Smooth muscle cell (in vitro differentiated cells): Measurements from ENCODE around the gene SEMA5A. TPM values are rescaled to one million over a fixed set of nuclear protein-coding genes. Genes with fewer than 3 reads are reported as not detected.
A peak's percentile ranks its signal among the peaks of the same experiment; 100 is the strongest.

ENCODE experiments used
- DNase-seq: peaks from one replicate; lab custom pipeline; 2025; ENCODE audit not compliant: unreplicated experiment; lab: John Stamatoyannopoulos, UW
- H2AFZ ChIP-seq: fragments of 200-600 bp; sonication (generic); 2 replicates; pipeline ENCODE4 v1.6.0; 2016; ENCODE audit warnings: antibody characterized with exemption, low read depth, mild to moderate bottlenecking
- H3F3A ChIP-seq: fragments of 200-600 bp; sonication (generic); 2 replicates; pipeline ENCODE4 v1.6.0; 2017; ENCODE audit warnings: antibody characterized with exemption, low read depth
- H3K27ac ChIP-seq: fragments of 200-600 bp; sonication (generic); 2 replicates; pipeline ENCODE4 v1.5.1; 2016; ENCODE audit warnings: low read depth, mild to moderate bottlenecking
- H3K27me3 ChIP-seq: fragments of 200-600 bp; sonication (generic); 2 replicates; pipeline ENCODE4 v1.6.1; 2016; ENCODE audit warnings: low read depth, mild to moderate bottlenecking
- H3K36me3 ChIP-seq: fragments of 200-600 bp; sonication (generic); 2 replicates; pipeline ENCODE4 v1.5.1; 2016; ENCODE audit warnings: low read depth
- H3K4me1 ChIP-seq: fragments of 200-600 bp; sonication (generic); 2 replicates; pipeline ENCODE4 v1.5.1; 2016; ENCODE audit warnings: low read depth
- H3K4me2 ChIP-seq: fragments of 200-600 bp; sonication (generic); 2 replicates; pipeline ENCODE4 v1.6.0; 2016; ENCODE audit warnings: mild to moderate bottlenecking
- H3K4me3 ChIP-seq: fragments of 200-600 bp; sonication (generic); 2 replicates; pipeline ENCODE4 v1.5.1; 2016; ENCODE audit warnings: mild to moderate bottlenecking
- H3K79me2 ChIP-seq: fragments of 200-600 bp; sonication (generic); 2 replicates; pipeline ENCODE4 v1.6.0; 2016; ENCODE audit warnings: low read depth, mild to moderate bottlenecking
- H3K9ac ChIP-seq: fragments of 200-600 bp; sonication (generic); 2 replicates; pipeline ENCODE4 v1.6.0; 2016; ENCODE audit warnings: low read depth
- H3K9me3 ChIP-seq: fragments of 200-600 bp; sonication (generic); replicated peaks from 2 replicates; pipeline ENCODE4 v1.5.1; 2016; ENCODE audit warnings: low read depth
- H4K20me1 ChIP-seq: fragments of 200-600 bp; sonication (generic); 2 replicates; pipeline ENCODE4 v1.6.0; 2016; ENCODE audit warnings: low read depth
- WGBS: methylation state at CpG from one replicate; pipeline ENCODE4 v1.1.7; 2016; ENCODE audit warnings: low lambda C conversion rate; 5-methylcytosine and 5-hydroxymethylcytosine counted together
- polyA plus RNA-seq: library from polyadenylated mRNA; unstranded; fragments of >200 nt; fragmentation: Nextera tagmentation; extraction: Ambion mirVana; gene quantifications from 2 replicates; pipeline ENCODE4 v1.2.1, GENCODE V29; 2016
- total RNA-seq: library from RNA; depleted of rRNA; stranded (reverse); fragments of >200 nt; gene quantifications from 2 replicates; pipeline ENCODE4 v1.2.3, GENCODE V29; 2014
- TF ChIP-seq, protein P1 (sequence below): fragments of 200-600 bp; sonication (generic); IDR thresholded peaks from 2 replicates; pipeline ENCODE4 v1.5.1; 2017; ENCODE audit warnings: borderline replicate concordance, mild to moderate bottlenecking, antibody characterized with exemption; ENCODE audit not compliant: insufficient read depth, poor library complexity, severe bottlenecking

The SEMA5A gene
- total and polyA plus RNA-seq, 2 experiments from 2014 or later = 21.6 to 65.1 TPM

DNA sequence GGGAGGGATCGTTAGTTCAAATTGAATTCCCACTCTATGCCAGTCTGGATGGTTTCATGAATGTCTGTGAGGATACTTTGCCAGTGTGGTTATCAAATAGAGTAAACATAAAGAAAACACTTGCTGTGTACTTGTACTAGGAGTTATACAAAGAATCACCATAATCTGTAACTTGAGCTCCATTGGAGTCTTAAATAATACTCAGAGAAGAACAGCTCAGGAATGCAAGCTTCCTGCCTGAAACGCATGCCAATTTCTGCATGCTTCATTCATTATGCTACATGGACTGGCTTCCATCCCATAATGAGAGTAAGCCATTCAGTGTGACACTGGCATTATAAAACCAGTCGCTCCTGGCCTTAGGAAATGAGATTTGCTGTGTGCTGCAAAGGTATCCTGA is 351.4 kb downstream of the SEMA5A start:
- Histone ChIP-seq H3K36me3 (no peaks in the 10 kb centered on the region), H3K9me3 (no peaks in the 10 kb centered on the region), H3K4me1 (peaks cover 3% of the 10 kb centered on the region), H3F3A (no peaks in the 10 kb centered on the region), H3K27ac (no peak overlapping the region), H3K79me2 (no peaks in the 10 kb centered on the region), H4K20me1 (peaks cover 6% of the 10 kb centered on the region), H3K4me3 (no peak overlapping the region), H3K4me2 (no peak overlapping the region), H3K9ac (no peak overlapping the region), H3K27me3 (no peaks in the 10 kb centered on the region), H2AFZ (no peak overlapping the region)
- TF ChIP-seq, protein P1, sequence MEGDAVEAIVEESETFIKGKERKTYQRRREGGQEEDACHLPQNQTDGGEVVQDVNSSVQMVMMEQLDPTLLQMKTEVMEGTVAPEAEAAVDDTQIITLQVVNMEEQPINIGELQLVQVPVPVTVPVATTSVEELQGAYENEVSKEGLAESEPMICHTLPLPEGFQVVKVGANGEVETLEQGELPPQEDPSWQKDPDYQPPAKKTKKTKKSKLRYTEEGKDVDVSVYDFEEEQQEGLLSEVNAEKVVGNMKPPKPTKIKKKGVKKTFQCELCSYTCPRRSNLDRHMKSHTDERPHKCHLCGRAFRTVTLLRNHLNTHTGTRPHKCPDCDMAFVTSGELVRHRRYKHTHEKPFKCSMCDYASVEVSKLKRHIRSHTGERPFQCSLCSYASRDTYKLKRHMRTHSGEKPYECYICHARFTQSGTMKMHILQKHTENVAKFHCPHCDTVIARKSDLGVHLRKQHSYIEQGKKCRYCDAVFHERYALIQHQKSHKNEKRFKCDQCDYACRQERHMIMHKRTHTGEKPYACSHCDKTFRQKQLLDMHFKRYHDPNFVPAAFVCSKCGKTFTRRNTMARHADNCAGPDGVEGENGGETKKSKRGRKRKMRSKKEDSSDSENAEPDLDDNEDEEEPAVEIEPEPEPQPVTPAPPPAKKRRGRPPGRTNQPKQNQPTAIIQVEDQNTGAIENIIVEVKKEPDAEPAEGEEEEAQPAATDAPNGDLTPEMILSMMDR = no peak
- no peak for DNase-seq
- WGBS = 57% methylated on average over 3 of the region's 3 CpGs

DNA sequence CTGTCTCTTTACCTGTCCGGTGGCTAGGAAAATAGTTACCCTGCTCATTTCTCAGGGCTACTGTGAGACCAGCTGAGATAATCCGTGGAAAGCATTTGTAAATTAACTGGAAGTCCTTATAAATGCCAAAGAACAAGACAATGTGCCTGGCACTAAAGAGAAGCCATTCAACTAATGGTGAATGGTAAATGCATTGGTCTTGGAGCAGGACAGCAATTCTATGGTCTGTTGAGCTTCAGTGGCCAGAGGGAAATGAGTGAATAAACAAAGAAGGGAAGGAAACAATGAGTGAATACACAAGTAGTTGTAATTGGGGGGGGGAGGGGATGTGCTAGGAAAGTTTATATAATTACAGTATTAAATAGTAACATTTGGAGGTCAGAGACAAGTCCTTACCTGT is 353.6 kb downstream of the SEMA5A start:
- Histone ChIP-seq H3K4me2 (no peak overlapping the region), H3K9me3 (no peaks in the 10 kb centered on the region), H3K27ac (no peak overlapping the region), H4K20me1 (no peaks in the 10 kb centered on the region), H3F3A (no peaks in the 10 kb centered on the region), H2AFZ (no peak overlapping the region), H3K36me3 (no peaks in the 10 kb centered on the region), H3K9ac (no peak overlapping the region), H3K4me3 (no peak overlapping the region), H3K27me3 (no peaks in the 10 kb centered on the region), H3K4me1 (peaks cover 10% of the 10 kb centered on the region), H3K79me2 (no peaks in the 10 kb centered on the region)
- DNase-seq = no peak
- TF ChIP-seq, protein P1 = no peak
- WGBS = 98% methylated on average over 2 of the region's 2 CpGs

DNA sequence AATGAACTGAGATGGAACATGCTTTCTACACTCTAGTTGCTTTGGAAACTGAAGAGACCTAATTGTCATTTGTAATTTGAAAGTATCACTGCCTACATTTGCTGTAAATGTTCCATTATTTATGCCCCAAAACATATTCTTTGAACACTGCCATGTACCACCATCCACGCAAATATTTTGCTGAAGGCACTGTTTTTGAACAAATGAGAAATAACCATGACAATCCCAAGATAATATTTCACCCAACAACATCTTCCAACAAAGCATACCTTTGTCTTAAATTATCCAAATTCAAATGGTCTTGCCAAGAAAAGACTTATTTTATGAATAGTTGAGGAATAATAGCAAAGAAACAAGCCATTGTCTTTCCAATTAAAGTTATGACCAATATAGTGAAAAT is 356.2 kb downstream of the SEMA5A start:
- H3F3A ChIP-seq = no peaks in the 10 kb centered on the region
- H3K4me3 ChIP-seq = no peak overlapping the region
- H3K27me3 ChIP-seq = no peaks in the 10 kb centered on the region
- H4K20me1 ChIP-seq = no peaks in the 10 kb centered on the region
- no peaks in the 10 kb centered on the region for H3K36me3 ChIP-seq
- no peaks in the 10 kb centered on the region for H3K9me3 ChIP-seq
- TF ChIP-seq, protein P1 = no peak
- H2AFZ ChIP-seq = no peak overlapping the region
- no peak overlapping the region for H3K9ac ChIP-seq
- WGBS = 93% methylated on average over 1 of the region's 1 CpG
- peaks cover 7% of the 10 kb centered on the region for H3K4me1 ChIP-seq
- no peak overlapping the region for H3K4me2 ChIP-seq
- no peak overlapping the region for H3K27ac ChIP-seq
- no peak for DNase-seq
- no peaks in the 10 kb centered on the region for H3K79me2 ChIP-seq

DNA sequence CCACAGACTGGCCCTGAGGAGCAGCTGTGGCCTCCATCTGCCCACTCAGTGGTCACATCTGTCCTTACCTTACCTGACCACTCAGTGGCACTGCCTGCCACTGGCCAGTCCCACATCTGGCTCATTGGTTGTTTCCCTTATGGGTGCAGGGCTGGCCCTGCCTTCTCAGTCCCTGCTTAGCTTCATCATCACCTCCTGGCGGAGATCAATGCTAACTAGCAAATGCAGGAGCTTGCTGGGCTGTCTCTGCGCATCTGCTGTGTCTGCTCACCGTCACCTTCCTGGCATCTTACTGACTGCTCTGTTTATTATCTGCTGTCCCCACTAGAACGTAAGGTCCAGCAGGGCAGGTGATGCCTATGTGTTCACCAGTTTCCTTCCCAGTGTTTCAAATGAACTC is 356.9 kb downstream of the SEMA5A start:
- peak overlapping the region; percentile 79 for H3K27ac ChIP-seq
- 77% methylated on average over 4 of the region's 4 CpGs for WGBS
- no peaks in the 10 kb centered on the region for H3K79me2 ChIP-seq
- no peak for DNase-seq
- H3K4me3 ChIP-seq = no peak overlapping the region
- TF ChIP-seq, protein P1 = no peak
- H3F3A ChIP-seq = no peaks in the 10 kb centered on the region
- no peaks in the 10 kb centered on the region for H3K9me3 ChIP-seq
- H3K27me3 ChIP-seq = no peaks in the 10 kb centered on the region
- H2AFZ ChIP-seq = no peak overlapping the region
- H3K4me1 ChIP-seq = peaks cover 7% of the 10 kb centered on the region
- no peak overlapping the region for H3K9ac ChIP-seq
- no peak overlapping the region for H3K4me2 ChIP-seq
- no peaks in the 10 kb centered on the region for H3K36me3 ChIP-seq
- H4K20me1 ChIP-seq = no peaks in the 10 kb centered on the region
